ENCODE measurements around the gene RET.

The RET gene

DNA sequence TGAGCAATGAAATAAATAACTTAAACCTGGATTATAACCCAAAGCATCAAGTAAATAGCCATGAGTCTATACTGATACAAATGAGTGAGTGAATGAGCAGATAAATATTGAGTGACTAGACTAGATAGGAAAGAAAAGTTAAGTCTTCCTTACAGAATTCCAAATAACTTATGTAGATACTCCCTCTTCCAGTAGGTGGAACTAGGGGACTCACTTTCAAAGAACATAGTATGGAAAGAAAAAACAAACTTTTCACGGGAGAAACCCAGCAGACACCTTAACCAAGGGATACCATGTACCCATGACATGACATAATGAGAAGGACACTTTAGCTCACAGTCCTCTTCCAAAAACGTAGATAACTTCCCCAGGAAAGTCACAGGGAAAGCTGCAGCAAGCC, 93.6 kb downstream of the RET start:
- DNase-seq (ENCODE audit: low read depth in 2 of 2) = no peak

DNA sequence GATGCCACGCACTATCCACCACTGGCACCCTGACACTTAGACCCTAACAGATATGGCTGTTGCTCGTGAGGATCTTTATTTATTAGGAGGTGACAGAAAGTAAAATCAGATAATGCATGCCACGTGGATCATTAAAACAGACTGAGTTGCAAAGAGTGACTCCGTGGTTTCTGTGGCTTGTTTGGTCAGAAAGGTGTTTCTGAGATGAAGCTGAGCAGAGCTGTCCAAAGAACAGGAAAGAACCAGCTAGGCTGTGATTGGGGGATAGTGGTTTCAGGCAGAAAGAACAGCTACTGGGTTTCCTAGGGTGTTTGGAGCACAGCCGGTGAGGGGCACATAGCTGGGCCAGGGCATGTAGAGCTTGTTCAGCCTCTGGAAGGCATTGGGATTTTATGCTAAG, 95.8 kb downstream of the RET start:
- DNase-seq (ENCODE audit: low read depth in 2 of 2) = no peak

DNA sequence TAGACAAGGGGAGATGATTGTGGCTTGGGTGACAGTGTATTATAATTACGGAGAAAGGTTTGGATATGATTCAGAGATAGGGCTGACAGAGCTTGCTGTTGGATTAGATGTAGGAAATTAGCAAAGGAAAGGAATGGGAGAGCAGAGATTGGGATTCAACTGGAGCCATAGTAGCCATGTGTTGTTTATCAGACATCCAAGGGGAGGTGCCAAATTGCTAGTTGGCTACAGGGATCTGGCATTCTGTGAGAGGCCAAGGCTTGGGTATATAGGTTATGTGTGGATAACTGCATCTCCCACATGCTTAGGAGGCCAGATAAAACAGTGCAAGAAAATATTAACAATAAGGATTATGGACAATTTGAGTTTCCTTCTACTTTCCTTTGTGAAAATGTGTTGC, 96.3 kb downstream of the RET start:
- DNase-seq (ENCODE audit: low read depth in 2 of 2) = no peak

DNA sequence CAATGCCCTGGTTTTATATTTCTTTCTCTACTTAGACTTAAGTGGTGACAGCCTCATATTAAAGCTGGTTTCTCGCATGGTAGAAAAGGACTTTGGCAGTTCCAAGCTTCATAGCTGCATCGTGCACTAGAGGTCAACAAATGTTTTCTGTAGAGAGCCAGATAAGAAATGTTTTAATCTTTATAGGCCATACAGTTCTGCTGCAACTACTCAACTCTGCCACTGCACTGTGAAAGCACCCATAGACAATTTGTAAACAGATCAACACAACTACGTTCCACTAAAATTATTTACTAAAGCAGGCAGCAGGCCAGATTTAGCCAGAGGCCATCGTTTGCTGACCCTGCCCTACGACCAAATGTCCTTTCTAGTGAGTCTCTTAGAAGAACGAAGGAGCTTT, 98.1 kb downstream of the RET start:
- DNase-seq (ENCODE audit: low read depth in 2 of 2) = no peak

DNA sequence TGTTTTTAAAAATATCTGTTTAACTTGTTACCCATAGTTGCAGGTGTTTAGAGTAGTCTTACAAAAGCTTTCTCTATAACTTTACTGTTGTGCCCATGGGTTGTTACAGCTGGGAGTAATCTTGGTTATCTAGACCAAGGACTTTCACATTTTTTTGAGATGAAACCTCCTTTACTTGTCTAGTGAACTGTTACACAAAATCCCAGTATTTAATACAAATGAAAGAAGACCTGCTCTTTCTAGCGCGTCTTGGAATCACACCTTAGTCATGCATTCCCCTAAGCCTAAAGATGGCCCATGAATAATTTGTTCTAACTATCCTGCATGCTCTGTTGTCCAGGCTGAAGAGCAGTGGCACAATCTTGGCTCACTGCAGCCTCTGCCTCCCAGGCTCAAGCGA, 99.4 kb downstream of the RET start:
- DNase-seq (ENCODE audit: low read depth in 2 of 2) = no peak

DNA sequence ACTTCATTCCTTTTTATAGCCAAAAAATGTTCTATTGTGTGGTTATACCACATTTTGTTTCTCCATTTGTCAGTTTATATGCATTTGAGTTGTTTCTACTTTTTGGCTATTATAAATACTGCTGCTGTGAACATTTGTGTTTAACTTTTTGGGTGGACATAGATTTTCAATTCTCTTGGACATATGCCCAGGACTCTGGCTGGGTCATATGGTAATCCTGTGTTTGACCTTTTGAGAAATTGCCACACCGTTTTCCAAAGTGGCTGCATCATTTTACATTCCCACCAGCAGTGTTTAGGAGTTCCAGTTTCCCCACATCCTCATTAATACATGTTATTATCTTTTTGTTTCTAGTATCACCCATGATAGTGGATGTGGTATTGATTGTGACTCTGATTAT, 100.7 kb downstream of the RET start:
- no peak for DNase-seq (ENCODE audit: low read depth in 2 of 2)

All from stimulated activated CD8-positive, alpha-beta memory T cell treated with anti-CD3 and anti-CD28 coated beads, Interleukin-15, amount 100 ng/mL, for 48 hours (primary cell).